K562 (cell line): ENCODE measurements around the gene POLN. TPM values are rescaled to one million over a fixed set of nuclear protein-coding genes. Genes with fewer than 3 reads are reported as not detected.
A peak's percentile ranks its signal among the peaks of the same experiment; 100 is the strongest.

Experiments used
- ATAC-seq: fragments of 200-7000 bp; cut with Tn5 transposase; 3 replicates; pipeline ENCODE4 v1.9.1; 2020; ENCODE audit warnings: moderate library complexity
- BruUV-seq: library from RNA; stranded (reverse); fragments of 400-500 nt; replicated peaks from 2 replicates; lab custom pipeline; 2021; lab: Mats Ljungman, UMichigan
- CTCF ChIA-PET: fragments of 300-600 bp; formaldehyde crosslinking; extraction: SDS; loops from one replicate; lab custom pipeline; 2021; ENCODE audit warnings: low intra/inter-chr PET ratio; lab: Yijun Ruan, JAX
- POLR2A ChIA-PET: fragments of 300-600, 350-650 bp; sonication (Branson Sonifier 250); formaldehyde crosslinking; extraction: SDS; loops from one replicate; lab custom pipeline; 2021; ENCODE audit warnings: antibody characterized with exemption, inconsistent platforms; lab: Yijun Ruan, JAX
- DNase-seq, 4 experiments: peaks; one replicate each; pipeline versions ENCODE4 v3.0.0 to v3.0.0-alpha.2; 2011 to 2018; ENCODE audit warnings: low spot score in 3 of 4, mixed read lengths in 3 of 4; ENCODE audit errors: extremely low read depth in 1 of 4
- FAIRE-seq: peaks from 2 replicates; lab custom pipeline; 2011; peaks lifted over from hg19 to GRCh38; lab: Jason Lieb, UNC
- H2AFZ ChIP-seq: 2 replicates; pipeline ENCODE4 v1.6.0; 2011; ENCODE audit warnings: low read depth, low read length, control low read depth, inconsistent platforms
- H3K27ac ChIP-seq: fragments of 200-600 bp; 3 replicates; pipeline ENCODE4 v1.8.0; 2011; ENCODE audit warnings: low read depth, mild to moderate bottlenecking, control low read depth, inconsistent platforms, low read length, moderate library complexity, mixed read lengths; ENCODE audit errors: extremely low read depth
- H3K27me3 ChIP-seq, 2 experiments: fragments of 300-600 bp in 1 of 2; 2 replicates in 1 of 2; 3 replicates in 1 of 2; pipeline versions ENCODE4 v1.6.0 to v1.8.0; 2011; ENCODE audit warnings: inconsistent platforms in 2 of 2, low read length in 2 of 2, mild to moderate bottlenecking in 1 of 2, mixed read lengths in 1 of 2, moderate library complexity in 1 of 2; ENCODE audit not compliant: control insufficient read depth in 2 of 2, insufficient read depth in 2 of 2
- H3K36me3 ChIP-seq: fragments of 300-600 bp; 3 replicates; pipeline ENCODE4 v1.8.0; 2011; ENCODE audit warnings: mild to moderate bottlenecking, low read length, inconsistent platforms; ENCODE audit not compliant: control insufficient read depth, insufficient read depth
- H3K4me1 ChIP-seq, 2 experiments: fragments of 200-600 bp in 1 of 2; replicated peaks in 1 of 2; 2 replicates in 1 of 2; 3 replicates in 1 of 2; pipeline versions ENCODE4 v1.5.1 to v1.8.0; 2011; ENCODE audit warnings: inconsistent platforms in 2 of 2, low read length in 2 of 2, mild to moderate bottlenecking in 1 of 2, mixed read lengths in 1 of 2, moderate library complexity in 1 of 2; ENCODE audit not compliant: control insufficient read depth in 2 of 2, insufficient read depth in 2 of 2
- H3K4me2 ChIP-seq: 2 replicates; pipeline ENCODE4 v1.6.1; 2011; ENCODE audit warnings: low read length, control low read depth, inconsistent platforms, mixed read lengths; ENCODE audit not compliant: insufficient read depth
- H3K4me3 ChIP-seq: fragments of 200-600 bp; sonication (generic), shearing (Covaris generic); 2 replicates; pipeline ENCODE4 v1.5.1; 2016; ENCODE audit warnings: control low read depth, inconsistent platforms
- H3K79me2 ChIP-seq: fragments of 200-600 bp; 3 replicates; pipeline ENCODE4 v1.8.0; 2011; ENCODE audit warnings: low read length, inconsistent platforms; ENCODE audit not compliant: control insufficient read depth, insufficient read depth
- H3K9ac ChIP-seq, 2 experiments: 2 replicates each; pipeline versions ENCODE4 v1.6.0 to v1.6.1; 2011; ENCODE audit warnings: low read depth in 2 of 2, low read length in 2 of 2, control low read depth in 1 of 2, inconsistent platforms in 1 of 2, mild to moderate bottlenecking in 1 of 2, mixed read lengths in 1 of 2; ENCODE audit not compliant: insufficient read depth in 1 of 2
- H3K9me1 ChIP-seq: one replicate; pipeline ENCODE4 v1.6.0; 2011; ENCODE audit warnings: inconsistent platforms, mild to moderate bottlenecking, low read length, moderate library complexity; ENCODE audit not compliant: control insufficient read depth, insufficient read depth
- H3K9me3 ChIP-seq: replicated peaks from 2 replicates; pipeline ENCODE4 v1.5.1; 2011; ENCODE audit warnings: low read depth, low read length, inconsistent platforms; ENCODE audit not compliant: control insufficient read depth, insufficient read depth
- H4K20me1 ChIP-seq: replicated peaks from 2 replicates; pipeline ENCODE4 v1.6.1; 2011; ENCODE audit warnings: low read length, inconsistent platforms, mixed read lengths; ENCODE audit not compliant: control insufficient read depth, insufficient read depth
- BRD4 ChIP-seq: fragments of 200-600 bp; sonication (generic); IDR thresholded peaks from 2 replicates; pipeline ENCODE4 v1.6.1; 2017; ENCODE audit warnings: inconsistent platforms
- E2F1 ChIP-seq: sonication (generic); formaldehyde crosslinking; IDR thresholded peaks from 2 replicates; pipeline ENCODE4 v1.8.1; 2023; ENCODE audit warnings: mild to moderate bottlenecking, missing genetic modification reagents, moderate library complexity
- FOXA1 ChIP-seq: fragments of 450-650 bp; IDR thresholded peaks from 2 replicates; pipeline ENCODE4 v1.6.1; 2016; ENCODE audit warnings: mild to moderate bottlenecking, borderline replicate concordance
- GABPA ChIP-seq: fragments of 200-800 bp; sonication (Bioruptor generic); conservative IDR thresholded peaks from 2 replicates; pipeline ENCODE4 v1.6.1; 2016; ENCODE audit warnings: low read depth, missing genetic modification characterization, missing compliant biosample characterization
- MEIS2 ChIP-seq: fragments of 450-650 bp; IDR thresholded peaks from 2 replicates; pipeline ENCODE4 v1.6.1; 2014; ENCODE audit warnings: mild to moderate bottlenecking; ENCODE audit not compliant: partially characterized antibody
- MYNN ChIP-seq, 2 experiments: sonication (generic); formaldehyde crosslinking in 1 of 2; IDR thresholded peaks; 2 replicates each; pipeline versions ENCODE4 v1.5.0 to v1.6.1; 2016 to 2020; ENCODE audit warnings: antibody characterized with exemption in 1 of 2, missing genetic modification reagents in 1 of 2
- NFYB ChIP-seq: IDR thresholded peaks from 2 replicates; pipeline ENCODE4 v1.6.1; 2011; ENCODE audit warnings: mild to moderate bottlenecking, moderate library complexity; ENCODE audit not compliant: insufficient read length; ENCODE audit errors: extremely low read depth
- NRF1 ChIP-seq, 2 experiments: fragments of 450-650 bp; IDR thresholded peaks in 1 of 2; conservative IDR thresholded peaks in 1 of 2; 2 replicates each; pipeline ENCODE4 v1.6.1; 2014; ENCODE audit warnings: mild to moderate bottlenecking in 2 of 2
- POLR2H ChIP-seq: IDR thresholded peaks from 2 replicates; pipeline ENCODE4 v1.6.1; 2016; ENCODE audit warnings: missing genetic modification characterization, low read depth, mild to moderate bottlenecking, control low read depth, missing compliant biosample characterization, moderate library complexity
- SMAD2 ChIP-seq: fragments of 150-350 bp; IDR thresholded peaks from 2 replicates; pipeline ENCODE4 v1.6.1; 2014; ENCODE audit warnings: low read depth, mild to moderate bottlenecking, low read length
- SMAD4 ChIP-seq: fragments of 250-450 bp; sonication (Bioruptor Pico); conservative IDR thresholded peaks from 2 replicates; pipeline ENCODE4 v1.8.0; 2021; ENCODE audit warnings: inconsistent platforms, mild to moderate bottlenecking, moderate library complexity
- SOX6 ChIP-seq: fragments of 450-650 bp; IDR thresholded peaks from 2 replicates; pipeline ENCODE4 v1.6.1; 2014; ENCODE audit warnings: mild to moderate bottlenecking
- ZBTB9 ChIP-seq: fragments of 450-650 bp; formaldehyde crosslinking; IDR thresholded peaks from 2 replicates; pipeline ENCODE4 v1.4.0; 2020; ENCODE audit warnings: mild to moderate bottlenecking, moderate library complexity
- ZFPM2 ChIP-seq: fragments of 250-450 bp; sonication (Bioruptor Pico); IDR thresholded peaks from 2 replicates; pipeline ENCODE4 v1.5.1; 2022; ENCODE audit warnings: mild to moderate bottlenecking
- ZNF133 ChIP-seq: fragments of 250-450 bp; sonication (Bioruptor Pico); IDR thresholded peaks from 2 replicates; pipeline ENCODE4 v1.4.0; 2020; ENCODE audit warnings: mild to moderate bottlenecking
- ZNF239 ChIP-seq: fragments of 250-450 bp; sonication (Bioruptor Pico); IDR thresholded peaks from 2 replicates; pipeline ENCODE4 v1.4.0; 2020; ENCODE audit warnings: mild to moderate bottlenecking
- ZNF764 ChIP-seq: fragments of 250-450 bp; sonication (Bioruptor Pico); IDR thresholded peaks from 2 replicates; pipeline ENCODE4 v1.4.0; 2020; ENCODE audit warnings: low read depth, mild to moderate bottlenecking, moderate library complexity
- ZNF79 ChIP-seq: fragments of 250-450 bp; sonication (Bioruptor Pico); IDR thresholded peaks from 2 replicates; pipeline ENCODE4 v1.4.0; 2020; ENCODE audit warnings: low read depth, mild to moderate bottlenecking, moderate library complexity
- WGBS: fragments of 100-300 bp; shearing (Covaris generic); methylation state at CpG from one replicate; pipeline ENCODE4 v1.1.6; 2016; ENCODE audit warnings: low coverage, mixed read lengths; ENCODE audit not compliant: insufficient coverage; ENCODE audit errors: missing lambda C conversion rate; 5-methylcytosine and 5-hydroxymethylcytosine counted together
- in situ Hi-C: fragments of 300-500 bp; cut with MboI; formaldehyde crosslinking; loops from 4 replicates; pipeline ENCODE4 v1.15.0; 2018; ENCODE audit warnings: inconsistent platforms, mixed read lengths
- intact Hi-C: fragments of 100-400 bp; cut with micrococcal nuclease; formaldehyde crosslinking; loops from 2 replicates; pipeline ENCODE4 v1.14.2; 2022
- polyA plus RNA-seq, 8 experiments: library from polyadenylated mRNA; depleted of rRNA in 4 of 8; stranded (reverse) in 5 of 8; unstranded in 3 of 8; fragments of >200 nt; fragmentation: Nextera tagmentation in 2 of 8; fragmentation: Illumina TruSeq in 1 of 8; extraction: Ambion mirVana in 2 of 8; extraction: Trizol in 1 of 8; gene quantifications; 2 replicates each; pipeline versions ENCODE4 v1.2.1 to v1.2.3, GENCODE V29; 2011 to 2014; ENCODE audit warnings: inconsistent platforms in 1 of 8, missing spikeins in 1 of 8
- total RNA-seq, 7 experiments: library from RNA; depleted of rRNA in 6 of 7; stranded (reverse); fragments of >200 nt in 6 of 7; fragmentation: Illumina TruSeq in 2 of 7; extraction: Trizol in 2 of 7; gene quantifications; 2 replicates each; pipeline versions ENCODE4 v1.2.1 to v1.2.3, GENCODE V29; 2011 to 2021; ENCODE audit warnings: low replicate concordance in 1 of 7
- TF ChIP-seq, protein P1 (sequence below): fragments of 450-650 bp; IDR thresholded peaks from 2 replicates; pipeline ENCODE4 v1.6.1; 2016

POLN gene
- total and polyA plus RNA-seq, 9 of the 15 experiments (the other 6 are each of a cell fraction or from before 2014, with no cell fraction given): 0.08 to 0.91 (median 0.32) TPM

DNA sequence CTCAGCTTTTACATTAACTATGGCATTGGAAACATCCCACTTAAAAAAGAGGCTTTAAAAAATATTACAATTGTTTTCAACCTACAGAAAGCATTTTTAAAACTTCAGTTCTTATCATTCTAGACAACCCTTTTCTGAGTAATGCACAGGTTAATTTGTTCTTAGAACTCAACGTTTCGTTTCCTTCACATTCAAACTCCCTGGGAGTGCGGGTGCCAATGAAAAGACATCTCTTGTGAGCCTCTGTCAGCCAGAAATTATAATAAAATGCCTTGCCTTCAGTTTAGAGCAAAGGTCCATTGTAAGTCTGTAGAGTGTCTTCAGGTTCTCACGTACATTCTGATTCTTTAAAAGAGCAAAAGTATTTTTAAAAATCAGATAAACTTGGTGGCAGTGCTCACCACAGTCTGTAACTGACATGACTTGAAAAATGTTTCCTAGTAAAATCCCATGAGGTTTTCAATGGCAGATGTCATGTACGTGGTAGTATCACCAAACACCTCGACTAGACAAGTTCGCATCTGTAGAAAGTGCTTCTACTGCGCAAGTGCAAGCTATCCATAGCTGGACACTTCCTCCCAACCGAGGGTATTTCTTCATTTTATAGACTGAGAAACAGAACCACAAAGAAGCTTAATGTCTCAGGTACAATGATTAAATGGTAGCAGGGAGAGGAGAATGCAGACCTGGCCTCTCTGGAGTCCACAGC lies 65.8 kb downstream of the POLN start:
- Histone ChIP-seq H4K20me1 (no peaks in the 10 kb centered on the region; the same call in 1 of the 2 replicates), H3K27me3 (no peaks in the 10 kb centered on the region), H3K9me3 (no peaks in the 10 kb centered on the region), H3K36me3 (no peaks in the 10 kb centered on the region), H3K27ac (no peak overlapping the region), H3K9me1 (no peaks in the 10 kb centered on the region), H3K9ac (no peak overlapping the region), H3K4me3 (no peak overlapping the region), H3K4me2 (peak overlapping the region; percentile 21; the same call in 1 of the 2 replicates), H2AFZ (peak overlapping the region; percentile 49), H3K79me2 (no peaks in the 10 kb centered on the region), H3K4me1 (peaks cover 0 to 16% of the 10 kb centered on the region in 2 experiments; a peak in 3 of 5 replicates)
- ChIA-PET CTCF (no interaction called here), POLR2A (interaction anchor here (0.7 kb wide), 1 partner anchor 55 kb away, joined by 3 read pairs; no protein-coding TSS in a partner anchor)
- BruUV-seq: no TSS peak
- in situ Hi-C loops (no loop called here), intact Hi-C loops (no loop called here)
- ATAC-seq (peak; percentile 42), FAIRE-seq (peak; percentile 75), DNase-seq (no peak)
- WGBS: 3% methylated on average over 9 of the region's 9 CpGs
- no peak for TF ChIP-seq ZNF79 (CRISPR knock-in tag)
- no peak for TF ChIP-seq SMAD2
- TF ChIP-seq POLR2H (tag): no peak
- TF ChIP-seq, protein P1, sequence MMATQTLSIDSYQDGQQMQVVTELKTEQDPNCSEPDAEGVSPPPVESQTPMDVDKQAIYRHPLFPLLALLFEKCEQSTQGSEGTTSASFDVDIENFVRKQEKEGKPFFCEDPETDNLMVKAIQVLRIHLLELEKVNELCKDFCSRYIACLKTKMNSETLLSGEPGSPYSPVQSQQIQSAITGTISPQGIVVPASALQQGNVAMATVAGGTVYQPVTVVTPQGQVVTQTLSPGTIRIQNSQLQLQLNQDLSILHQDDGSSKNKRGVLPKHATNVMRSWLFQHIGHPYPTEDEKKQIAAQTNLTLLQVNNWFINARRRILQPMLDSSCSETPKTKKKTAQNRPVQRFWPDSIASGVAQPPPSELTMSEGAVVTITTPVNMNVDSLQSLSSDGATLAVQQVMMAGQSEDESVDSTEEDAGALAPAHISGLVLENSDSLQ: peak; percentile 34; the same call in 1 of the 2 replicates
- TF ChIP-seq BRD4: no peak
- TF ChIP-seq ZFPM2 (CRISPR knock-in tag): no peak
- no peak for TF ChIP-seq GABPA
- no peak for TF ChIP-seq ZNF239 (CRISPR knock-in tag)
- no peak for TF ChIP-seq SMAD4 (CRISPR knock-in tag)
- peak; percentile 58 for TF ChIP-seq MEIS2
- TF ChIP-seq E2F1 (CRISPR knock-in tag): no peak
- TF ChIP-seq FOXA1: no peak
- no peak for TF ChIP-seq ZBTB9 (CRISPR knock-in tag)
- no peak for TF ChIP-seq ZNF764 (CRISPR knock-in tag)
- TF ChIP-seq MYNN (IDR thresholded peaks at IDR 0.05): no peak
- no peak for TF ChIP-seq MYNN (CRISPR knock-in tag; IDR thresholded peaks at IDR 0.05)
- no peak for TF ChIP-seq NFYB
- no peak for TF ChIP-seq ZNF133 (CRISPR knock-in tag)
- no peak for TF ChIP-seq SOX6
- peak; percentile 85 to 87 for TF ChIP-seq NRF1 (conservative IDR thresholded peaks at IDR 0.05 in 1 of 2, IDR thresholded peaks at IDR 0.05 in 1 of 2)
